NCI-H1930 (cell line): ENCODE results near the gene SRMS.
A peak's percentile ranks its signal among the peaks of the same experiment; 100 is the strongest.
"Not testable (repeated sequence)": the region's sequence is repeated elsewhere in the genome, so short reads cannot be mapped to it uniquely, and the experiment has no call there.

ENCODE experiments used
- DNase-seq, 2 experiments: peaks; one replicate each; lab custom pipeline; 2025; lab: John Stamatoyannopoulos, UW

The SRMS gene

DNA sequence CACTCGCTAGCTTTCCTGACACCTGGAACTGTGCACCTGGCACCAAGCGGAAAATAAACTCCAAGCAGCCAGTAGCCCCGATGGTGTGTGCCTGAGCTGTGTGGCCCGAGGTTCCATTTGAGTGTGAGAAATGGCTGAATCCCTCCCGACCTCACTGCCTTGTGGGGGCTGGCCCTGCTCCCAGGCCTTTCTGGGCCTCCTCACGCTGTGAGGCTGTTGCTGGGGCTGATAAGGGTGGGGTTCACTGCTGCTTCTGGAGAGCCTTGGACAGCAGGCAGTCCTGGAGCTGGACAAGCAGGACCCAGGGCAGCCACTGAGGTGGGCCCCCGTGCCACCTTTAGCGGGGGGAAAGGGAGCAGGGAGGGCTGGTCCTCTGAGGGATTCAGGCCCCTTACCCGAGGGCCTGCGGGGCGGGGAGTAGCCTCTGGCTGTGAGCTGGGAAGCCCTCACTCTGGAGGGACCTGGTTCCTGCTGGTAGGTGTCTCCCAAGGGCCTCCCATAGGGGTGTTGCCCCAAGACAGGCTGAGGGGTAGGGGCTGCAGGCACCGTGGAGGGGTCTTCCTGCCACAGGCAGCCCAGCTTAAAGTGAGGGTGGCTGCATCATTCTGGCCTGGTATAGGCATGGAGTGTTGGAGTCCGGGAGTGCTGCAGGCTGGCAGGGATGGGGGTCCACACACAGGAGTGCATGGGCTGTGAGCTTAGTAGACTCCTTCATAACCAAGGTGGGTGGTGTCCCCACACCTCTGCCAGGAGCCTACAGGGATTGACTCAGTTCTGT is 25.3 kb downstream of the SRMS start:
- no peak for DNase-seq

DNA sequence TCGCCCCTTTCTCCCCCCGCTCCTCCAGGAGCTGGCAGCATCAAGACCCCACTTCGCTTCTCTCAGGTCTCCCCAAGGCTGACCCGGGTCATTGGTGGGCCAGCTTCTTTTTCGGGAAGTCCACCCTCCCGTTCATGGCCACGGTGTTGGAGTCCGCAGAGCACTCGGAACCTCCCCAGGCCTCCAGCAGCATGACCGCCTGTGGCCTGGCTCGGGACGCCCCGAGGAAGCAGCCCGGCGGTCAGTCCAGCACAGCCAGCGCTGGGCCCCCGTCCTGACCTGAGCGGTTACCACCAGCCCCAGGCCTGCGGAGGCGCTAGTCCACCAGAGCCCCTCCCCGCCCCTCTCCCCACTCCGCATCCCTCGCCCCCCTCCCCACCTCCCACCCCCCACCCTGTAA is 25.9 kb downstream of the SRMS start:
- no peak for DNase-seq

DNA sequence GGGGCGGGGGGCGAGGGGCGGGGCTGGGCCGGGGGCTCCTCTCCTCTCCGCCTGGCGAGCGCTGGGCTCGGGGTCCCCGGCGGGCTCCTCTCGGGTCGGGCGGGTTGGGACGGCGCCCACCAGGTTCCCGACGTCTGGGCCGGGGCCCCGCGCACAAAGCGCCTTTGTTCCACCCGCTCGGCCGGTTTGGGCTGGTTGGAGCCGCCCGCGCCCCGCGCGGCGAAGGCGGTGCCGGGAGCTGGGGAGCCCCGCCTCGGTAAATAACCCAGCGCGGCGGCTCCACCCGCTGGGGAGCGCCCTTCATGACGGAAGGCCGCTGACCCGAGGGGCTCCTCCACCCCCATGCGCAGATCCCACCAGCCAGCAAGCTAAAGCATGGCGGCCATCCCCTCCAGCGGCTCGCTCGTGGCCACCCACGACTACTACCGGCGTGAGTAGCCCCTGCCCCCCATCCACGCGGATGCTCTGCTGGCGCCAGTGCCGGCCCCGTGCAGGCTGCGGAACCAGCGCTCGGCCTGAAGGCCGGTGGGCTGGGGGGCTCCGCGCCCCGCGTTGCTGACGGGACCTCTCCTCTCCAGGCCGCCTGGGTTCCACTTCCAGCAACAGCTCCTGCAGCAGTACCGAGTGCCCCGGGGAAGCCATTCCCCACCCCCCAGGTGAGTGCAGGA is 26.5 kb downstream of the SRMS start:
- peak; percentile 74 to 84 for DNase-seq

- peak; percentile 71 to 89 for DNase-seq
Measured at GRCh38 chr20:63520504-63520933, 27.0 kb downstream of the SRMS start, which contains the start of gene PPDPF. PPDPF (plus strand) TSS chr20:63520765; CDS start chr20:63521309, 544 bp downstream.

GRCh38 chr20:63519668-63520503 is 27.7 kb downstream of the SRMS start:
- peak; percentile 66 to 77 for DNase-seq

DNA sequence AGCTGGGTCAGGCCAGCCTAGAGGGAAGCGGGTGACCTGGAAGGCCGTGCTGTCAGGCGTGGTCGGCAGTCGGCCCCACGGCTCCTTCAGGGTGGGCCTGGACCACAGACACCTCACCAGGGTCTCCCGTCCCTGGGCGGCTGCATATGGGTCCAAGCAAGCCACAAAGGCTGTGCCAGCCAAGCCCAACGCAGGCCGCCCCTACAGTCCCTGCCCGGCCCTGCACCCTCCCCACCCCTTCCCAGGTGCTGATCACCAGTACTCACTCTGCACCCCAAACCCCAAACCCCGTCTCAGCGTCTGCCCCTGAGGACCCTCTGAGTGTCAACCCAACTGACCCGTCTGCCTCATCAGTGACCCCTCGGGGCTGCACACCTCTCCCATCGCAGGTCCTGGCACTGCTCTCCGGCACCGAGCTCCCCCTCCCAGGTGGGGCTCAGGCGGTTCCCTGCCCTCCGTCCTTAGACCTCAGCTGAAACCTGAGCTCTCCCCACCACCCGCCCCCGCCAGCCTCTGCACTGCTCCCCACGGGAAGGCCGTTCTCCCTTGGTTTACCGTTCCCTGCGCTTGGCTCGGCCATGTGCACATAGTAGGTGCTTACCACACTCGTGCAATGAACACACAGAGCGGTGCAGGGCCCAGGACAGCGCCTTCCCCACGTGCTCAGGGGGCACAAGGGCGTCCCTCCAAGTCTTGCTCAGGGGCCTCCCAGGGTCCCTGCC is 28.4 kb downstream of the SRMS start:
- no peak for DNase-seq

DNA sequence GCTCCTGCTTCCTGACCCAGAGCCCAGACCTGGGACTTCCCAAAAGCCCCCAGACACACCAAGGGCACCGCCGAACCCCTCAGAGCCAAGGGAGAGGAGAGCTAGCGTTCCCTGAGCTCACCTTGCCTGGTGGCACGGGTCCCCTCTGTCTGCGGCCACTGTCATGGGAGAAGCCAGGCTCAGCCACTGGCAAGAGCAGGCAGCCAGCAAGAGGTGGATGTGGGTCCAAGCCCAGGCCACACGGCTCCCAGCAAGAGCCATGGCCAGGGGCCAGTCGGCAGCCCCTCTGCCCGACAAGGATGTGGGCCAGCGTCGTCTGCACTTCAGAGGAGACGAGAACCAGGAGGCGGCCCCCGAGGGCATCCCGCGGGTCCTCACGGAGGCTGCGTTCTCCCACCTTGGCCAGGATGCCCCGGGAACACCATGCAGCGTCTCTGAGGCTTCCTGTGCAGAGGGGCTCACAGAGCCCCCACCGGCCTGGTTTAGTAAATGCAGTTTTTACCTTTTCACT is 29.1 kb downstream of the SRMS start:
- no peak for DNase-seq

- DNase-seq, result no peak
Measured at GRCh38 chr20:63517376-63518309, 29.9 kb downstream of the SRMS start.

DNA sequence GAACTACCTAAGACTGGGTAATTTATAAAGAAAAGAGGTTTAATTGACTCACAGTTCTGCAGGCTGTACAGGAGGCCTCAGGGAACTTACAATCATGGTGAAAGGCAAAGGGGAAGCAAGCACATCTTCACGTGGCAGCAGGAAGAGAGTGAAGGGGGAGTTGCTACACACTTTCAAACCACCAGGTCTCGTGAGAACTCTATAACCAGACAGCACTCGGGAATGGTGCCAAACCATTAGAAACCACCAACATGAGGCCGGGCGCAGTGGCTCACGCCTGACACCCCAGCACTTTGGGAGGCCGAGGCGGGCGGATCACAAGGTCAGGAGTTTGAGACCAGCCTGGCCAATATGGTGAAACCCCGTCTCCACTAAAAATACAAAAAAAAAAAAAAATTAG is 33.0 kb downstream of the SRMS start:
- not testable (repeated sequence) for DNase-seq

DNA sequence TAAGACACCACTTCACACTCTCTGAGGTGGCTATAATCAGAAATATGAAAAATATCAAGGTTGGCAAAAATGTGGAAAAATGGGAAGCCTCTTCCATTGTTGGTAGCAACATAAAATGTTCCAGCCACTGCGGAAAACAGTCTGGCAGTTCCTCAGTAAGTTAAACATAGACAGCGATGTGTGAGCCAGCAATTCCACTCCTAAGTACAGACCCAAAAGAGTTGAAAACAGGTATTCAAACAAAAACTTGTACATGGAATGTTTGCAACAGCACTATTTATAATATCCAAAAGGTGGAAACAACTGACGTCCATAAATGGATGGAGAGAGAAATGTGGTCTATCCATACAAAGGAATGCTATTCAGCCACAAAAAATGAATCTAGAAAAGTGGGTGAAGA is 34.3 kb downstream of the SRMS start:
- no peak for DNase-seq

DNA sequence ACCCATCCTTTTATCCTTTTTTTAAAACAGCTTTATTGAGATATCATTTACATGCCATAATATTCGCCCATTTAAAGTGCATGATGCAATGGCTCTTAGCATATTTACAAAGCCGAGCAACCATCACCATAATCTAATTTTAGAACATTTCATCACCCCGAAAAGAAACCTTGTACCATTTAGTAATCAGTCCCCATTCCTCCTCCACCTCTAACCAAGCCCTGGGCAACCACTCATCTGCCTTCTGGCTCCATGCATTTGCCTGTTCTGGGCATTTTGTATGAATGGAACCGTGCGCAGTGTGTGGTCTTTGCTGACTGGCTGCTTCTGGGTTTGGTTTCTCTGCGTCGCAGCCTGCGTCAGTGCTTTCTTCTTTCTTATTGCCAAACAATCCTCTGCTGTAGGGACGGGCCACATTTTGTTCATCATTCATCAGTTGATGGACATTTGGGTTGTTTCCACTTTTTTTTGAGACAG is 38.4 kb downstream of the SRMS start:
- no peak for DNase-seq

DNA sequence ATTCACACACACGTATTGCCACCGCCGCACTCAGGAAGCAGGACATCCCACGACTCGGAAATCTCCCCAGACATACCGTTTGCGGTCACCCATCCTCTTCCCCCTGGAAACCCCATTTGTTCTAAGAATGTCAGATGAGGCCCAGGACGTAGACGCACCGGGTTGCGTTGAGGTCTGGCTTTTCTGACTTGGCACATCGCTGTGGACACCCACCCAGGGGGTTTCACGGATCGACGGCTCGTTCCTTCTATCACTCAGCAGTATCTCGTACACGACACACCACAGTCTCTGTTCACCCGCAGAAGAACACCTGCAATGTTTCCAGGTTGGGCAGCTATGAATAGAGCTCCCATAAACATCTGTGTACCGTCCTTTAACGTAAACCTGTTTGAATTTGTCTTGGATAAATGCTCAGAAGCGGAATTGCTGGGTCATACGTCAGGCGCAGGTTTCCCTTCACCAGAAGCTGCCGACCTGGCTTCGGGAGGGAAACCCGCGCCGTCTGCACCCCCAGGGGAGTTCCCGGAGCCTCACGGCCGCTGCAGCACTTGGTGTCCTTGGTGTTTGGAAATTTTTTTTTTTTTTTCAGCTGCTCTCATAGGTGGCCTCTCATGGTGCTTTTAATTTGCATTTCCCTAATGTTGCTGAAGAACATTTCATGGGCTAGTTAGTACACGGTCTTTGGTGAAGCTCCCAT is 39.3 kb downstream of the SRMS start:
- no peak for DNase-seq

DNA sequence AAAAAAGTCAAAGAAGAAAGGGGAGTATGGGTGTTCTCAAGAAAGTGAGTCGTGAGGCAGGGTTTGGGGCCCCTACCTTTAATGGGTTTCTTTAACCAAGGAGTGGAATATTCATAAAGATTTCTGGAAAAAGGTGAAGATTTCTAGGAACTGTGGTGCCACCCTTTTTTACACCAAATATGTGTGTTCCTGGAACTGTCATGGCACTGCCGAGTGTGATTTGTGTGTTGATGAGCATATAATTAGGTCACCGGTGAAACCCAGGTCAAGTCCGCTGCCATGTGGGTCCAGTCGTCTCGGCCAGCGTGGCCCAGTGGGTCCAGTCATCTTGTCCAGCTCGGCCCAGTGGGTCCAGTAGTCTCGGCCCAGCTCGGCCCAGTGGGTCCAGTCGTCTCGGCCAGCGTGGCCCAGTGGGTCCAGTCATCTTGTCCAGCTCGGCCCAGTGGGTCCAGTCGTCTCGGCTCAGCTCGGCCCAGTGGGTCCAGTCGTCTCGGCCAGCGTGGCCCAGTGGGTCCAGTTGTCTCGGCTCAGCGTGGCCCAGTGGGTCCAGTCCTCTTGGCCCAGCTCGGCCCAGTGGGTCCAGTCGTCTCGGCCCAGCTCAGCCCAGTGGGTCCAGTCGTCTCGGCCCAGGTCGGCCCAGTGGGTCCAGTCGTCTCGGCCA is 40.3 kb downstream of the SRMS start:
- DNase-seq, result no peak

GRCh38 chr20:63505723-63506122 is 41.8 kb downstream of the SRMS start:
- no peak for DNase-seq

DNA sequence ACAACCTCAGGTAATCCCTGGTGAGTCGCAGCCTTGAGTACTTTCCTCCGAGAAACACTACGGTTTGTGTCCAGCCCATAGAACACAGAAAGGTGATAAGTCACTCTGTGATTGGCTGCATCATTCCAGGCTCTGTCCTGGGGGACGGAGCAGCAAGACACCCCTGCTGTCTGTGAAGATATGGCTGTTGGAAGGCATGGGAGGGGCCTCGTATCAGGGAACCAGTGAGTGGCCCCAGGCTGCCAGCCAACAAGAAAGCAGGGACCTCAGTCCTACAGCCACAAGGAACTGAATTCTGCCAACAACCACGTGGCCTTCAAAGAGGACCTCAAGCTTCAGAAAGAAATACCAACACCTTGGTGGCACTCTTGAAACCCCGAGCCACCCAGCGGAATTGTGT is 42.3 kb downstream of the SRMS start:
- no peak for DNase-seq

- no peak for DNase-seq
Measured at GRCh38 chr20:63504642-63505041, 42.9 kb downstream of the SRMS start.

DNA sequence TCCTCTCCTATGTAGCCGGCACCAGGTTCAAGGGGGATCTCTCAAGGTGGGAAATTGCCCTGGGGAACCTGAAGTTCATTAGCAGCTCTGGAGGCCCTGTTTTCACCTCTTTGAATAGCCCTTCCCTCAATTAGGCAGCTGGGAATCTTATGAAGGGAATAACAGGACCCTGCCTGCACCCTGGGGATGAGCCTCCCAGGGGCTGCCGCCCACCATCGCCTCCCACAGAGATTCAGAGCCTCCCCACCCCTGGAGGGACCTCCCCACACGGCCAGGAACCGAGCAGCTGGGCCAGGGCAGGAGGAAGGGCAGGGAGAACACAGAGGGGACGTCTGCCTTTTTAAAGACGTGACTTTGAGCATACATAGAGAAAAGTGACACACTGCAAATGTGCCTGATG is 44.0 kb downstream of the SRMS start:
- DNase-seq, result no peak

DNA sequence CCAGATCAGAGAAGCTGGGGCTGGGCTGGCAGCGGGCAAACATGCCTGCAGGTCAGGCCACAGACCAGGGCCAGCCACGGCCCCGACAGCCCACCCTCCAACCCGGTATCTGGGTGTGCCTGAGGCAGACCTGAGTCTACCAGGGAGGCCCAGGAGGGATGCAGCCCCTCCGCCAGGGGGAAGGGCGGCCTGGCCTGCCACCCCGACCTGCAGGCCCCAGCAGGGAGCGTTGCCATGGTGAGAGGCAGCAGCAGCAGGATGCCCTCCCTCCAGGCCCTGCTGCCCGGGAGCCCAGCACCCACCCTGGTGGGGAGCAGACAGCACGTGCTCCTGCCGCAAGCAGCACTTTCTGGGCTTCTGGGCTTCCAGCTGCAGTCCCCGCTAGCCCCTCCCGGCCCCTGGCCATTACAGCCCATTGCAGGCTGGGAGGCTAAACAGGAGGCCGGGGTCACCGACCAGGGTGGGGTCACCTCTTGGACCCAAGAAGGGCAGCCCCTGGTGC is 44.8 kb downstream of the SRMS start:
- no peak for DNase-seq
